ENCODE results near the gene CCDC69. TPM values are rescaled to one million over a fixed set of nuclear protein-coding genes. Genes with fewer than 3 reads are reported as not detected.

The CCDC69 gene
- polyA plus RNA-seq, 4 donors, result 5.6 to 48.0 (median 28.0) TPM

DNA sequence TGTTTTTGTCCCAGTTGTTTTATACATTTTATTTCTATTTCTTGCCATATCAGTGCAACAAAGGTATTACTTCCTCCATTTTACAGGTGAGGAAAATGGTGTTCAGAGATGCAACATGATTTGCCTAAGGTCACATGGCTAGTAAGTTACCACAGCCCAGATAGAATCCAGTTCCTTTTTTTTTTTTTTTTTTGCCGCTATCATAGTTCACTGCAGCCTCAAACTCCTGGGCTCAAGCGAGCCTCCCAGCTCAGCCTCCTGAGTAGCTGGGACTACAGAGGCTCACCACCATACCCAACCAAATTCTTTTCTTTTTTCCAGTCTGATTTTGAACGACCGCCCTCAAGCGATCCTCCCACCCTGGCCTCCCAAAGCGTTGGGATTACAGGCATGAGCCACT, 480 bp upstream of the CCDC69 start:
- Histone ChIP-seq H3K27ac (ENCODE audit: low read depth in 1 of 3, low read length in 2 of 3) (peak overlapping the region in 1 of 3 donors; percentile 79), H3K27me3 (ENCODE audit: control insufficient read depth in 3 of 3, insufficient read depth in 3 of 3, low read length in 3 of 3) (peaks cover 0 to 2% (median 0%) of the 10 kb centered on the region in 3 donors), H3K9me3 (ENCODE audit: control insufficient read depth in 2 of 2, insufficient read depth in 1 of 2, low read depth in 1 of 2, low read length in 1 of 2) (no peaks in the 10 kb centered on the region), H3K4me3 (ENCODE audit: low read depth in 1 of 3, low read length in 3 of 3) (peak overlapping the region in 2 of 3 donors; percentile 86 to 91), H3K4me1 (ENCODE audit: control insufficient read depth in 3 of 3, insufficient read depth in 2 of 3, low read depth in 1 of 3, low read length in 2 of 3) (peaks cover 0 to 17% (median 8%) of the 10 kb centered on the region in 3 donors), H3K36me3 (ENCODE audit: control insufficient read depth in 3 of 3, insufficient read depth in 2 of 3, low read depth in 1 of 3, low read length in 3 of 3) (peaks cover 0 to 16% (median 0%) of the 10 kb centered on the region in 3 donors)
- DNase-seq (no peak), FAIRE-seq (no peak)
- 68 to 85% (median 79%) methylated on average over 6 of the region's 6 CpGs for whole genome bisulfite sequencing, 3 donors

DNA sequence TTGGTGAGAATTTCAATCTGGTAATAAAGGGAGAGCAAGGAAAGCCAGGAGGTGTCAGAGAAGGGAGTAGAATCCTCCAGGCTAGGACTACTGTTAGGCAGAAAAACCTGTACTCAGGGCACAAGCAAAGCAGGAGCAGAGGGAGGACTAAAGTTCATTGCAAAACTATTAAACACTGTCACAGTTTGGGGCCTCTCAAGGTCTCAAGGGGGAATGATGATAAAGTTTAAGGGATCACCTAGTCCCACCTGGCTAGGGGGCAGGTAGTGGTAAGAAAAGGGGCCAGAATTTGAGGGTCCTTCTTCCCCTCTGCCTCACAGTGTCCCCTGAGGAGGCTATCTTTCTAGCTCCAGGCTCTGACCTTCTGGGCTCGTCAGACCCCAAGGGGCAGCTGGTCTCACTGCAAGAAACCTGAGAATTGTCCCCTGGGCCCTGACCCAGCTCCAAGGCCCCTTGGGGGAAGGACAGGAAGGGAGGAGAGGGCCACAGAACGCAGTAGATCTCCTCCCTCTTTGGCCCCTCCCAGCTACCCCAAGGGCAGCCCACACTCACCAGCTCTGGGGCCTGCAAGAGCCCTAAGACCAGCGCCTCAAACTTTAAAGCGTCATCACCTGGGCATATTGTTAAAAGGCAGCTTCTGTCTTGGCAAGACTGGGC, 974 bp downstream of the CCDC69 start:
- no peaks in the 10 kb centered on the region for H3K9me3 ChIP-seq (ENCODE audit: control insufficient read depth in 2 of 2, insufficient read depth in 1 of 2, low read depth in 1 of 2, low read length in 1 of 2)
- no peaks in the 10 kb centered on the region for H3K27me3 ChIP-seq (ENCODE audit: control insufficient read depth in 3 of 3, insufficient read depth in 3 of 3, low read length in 3 of 3)
- H3K27ac ChIP-seq (ENCODE audit: low read depth in 1 of 3, low read length in 2 of 3), result peak overlapping the region; percentile 79 to 90 (median 82)
- WGBS, 3 donors, result 16 to 21% (median 18%) methylated on average over 4 of the region's 4 CpGs
- H3K4me1 ChIP-seq (ENCODE audit: control insufficient read depth in 3 of 3, insufficient read depth in 2 of 3, low read depth in 1 of 3, low read length in 2 of 3), result peaks cover 0 to 17% (median 8%) of the 10 kb centered on the region in 3 donors
- FAIRE-seq (no peak), DNase-seq (peak in 1 of 2 donors; percentile 68)
- H3K36me3 ChIP-seq (ENCODE audit: control insufficient read depth in 3 of 3, insufficient read depth in 2 of 3, low read depth in 1 of 3, low read length in 3 of 3), result peaks cover 0 to 18% (median 0%) of the 10 kb centered on the region in 3 donors
- peak overlapping the region; percentile 83 to 91 (median 86) for H3K4me3 ChIP-seq (ENCODE audit: low read depth in 1 of 3, low read length in 3 of 3)

DNA sequence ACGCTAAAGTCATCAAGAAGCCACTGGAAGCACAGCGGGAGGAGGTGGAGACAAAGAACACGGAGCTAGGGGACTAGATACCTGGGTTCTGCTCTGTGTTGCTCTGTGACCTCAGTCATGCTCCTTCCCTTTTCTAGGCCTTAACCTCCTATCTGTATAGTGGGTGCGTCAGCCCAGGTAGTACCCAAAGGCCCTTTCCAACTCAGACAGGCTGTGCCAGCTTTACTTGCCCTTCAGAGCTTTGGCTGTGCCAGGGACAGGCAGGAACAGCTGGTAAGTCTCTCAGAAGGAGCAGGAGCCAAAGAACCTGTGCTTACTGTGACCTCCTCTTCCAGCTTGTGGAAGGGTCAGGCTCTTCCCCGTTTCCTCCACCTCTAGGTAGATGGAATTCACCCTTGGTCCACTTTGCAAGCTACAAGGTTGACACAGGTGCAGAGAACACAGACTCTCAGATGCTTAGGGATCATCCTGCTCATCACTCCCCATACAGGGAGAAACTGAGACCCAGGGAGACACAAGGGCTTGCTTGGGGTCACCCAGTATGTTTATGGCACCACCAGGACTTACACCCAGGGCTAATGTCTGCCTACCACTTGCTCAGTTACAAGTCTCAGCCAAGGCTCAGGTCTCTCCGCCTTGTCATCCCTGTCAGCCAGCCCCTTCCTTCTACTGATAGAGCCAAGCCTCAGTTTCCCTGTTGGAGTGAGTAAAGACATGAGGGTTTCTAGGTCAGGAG, 1.7 kb downstream of the CCDC69 start:
- peaks cover 0 to 22% (median 8%) of the 10 kb centered on the region in 3 donors for H3K4me1 ChIP-seq (ENCODE audit: control insufficient read depth in 3 of 3, insufficient read depth in 2 of 3, low read depth in 1 of 3, low read length in 2 of 3)
- no peaks in the 10 kb centered on the region for H3K27me3 ChIP-seq (ENCODE audit: control insufficient read depth in 3 of 3, insufficient read depth in 3 of 3, low read length in 3 of 3)
- H3K27ac ChIP-seq (ENCODE audit: low read depth in 1 of 3, low read length in 2 of 3), result peak overlapping the region; percentile 37 to 90 (median 82)
- H3K9me3 ChIP-seq (ENCODE audit: control insufficient read depth in 2 of 2, insufficient read depth in 1 of 2, low read depth in 1 of 2, low read length in 1 of 2), result no peaks in the 10 kb centered on the region
- DNase-seq (no peak), FAIRE-seq (no peak)
- peak overlapping the region in 2 of 3 donors; percentile 86 to 91 for H3K4me3 ChIP-seq (ENCODE audit: low read depth in 1 of 3, low read length in 3 of 3)
- WGBS, 3 donors, result 68 to 86% (median 76%) methylated on average over 6 of the region's 6 CpGs
- H3K36me3 ChIP-seq (ENCODE audit: control insufficient read depth in 3 of 3, insufficient read depth in 2 of 3, low read depth in 1 of 3, low read length in 3 of 3), result peaks cover 0 to 18% (median 0%) of the 10 kb centered on the region in 3 donors

DNA sequence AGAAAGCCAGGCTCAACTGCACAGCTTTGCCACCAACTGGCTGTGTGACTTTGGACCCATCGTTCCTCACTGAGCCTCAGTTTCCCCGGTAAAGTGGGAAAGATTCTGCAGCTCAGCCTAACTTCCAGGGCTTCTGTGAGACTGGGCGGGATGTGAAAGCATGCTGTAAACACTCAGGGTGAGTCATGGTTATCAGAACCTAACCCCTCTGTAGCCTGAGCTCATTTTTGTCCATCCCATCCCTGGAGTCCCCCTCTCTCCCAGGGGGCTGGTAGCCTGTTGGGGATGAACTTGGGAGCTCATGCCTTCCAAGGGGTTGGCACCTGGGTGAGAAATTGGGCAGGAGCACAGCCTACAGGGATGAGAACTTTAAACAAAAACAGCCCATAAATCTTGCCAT, 2.3 kb downstream of the CCDC69 start:
- FAIRE-seq, result no peak
- H3K36me3 ChIP-seq (ENCODE audit: control insufficient read depth in 3 of 3, insufficient read depth in 2 of 3, low read depth in 1 of 3, low read length in 3 of 3), result peaks cover 0 to 18% (median 0%) of the 10 kb centered on the region in 3 donors
- no peaks in the 10 kb centered on the region for H3K27me3 ChIP-seq (ENCODE audit: control insufficient read depth in 3 of 3, insufficient read depth in 3 of 3, low read length in 3 of 3)
- H3K9me3 ChIP-seq (ENCODE audit: control insufficient read depth in 2 of 2, insufficient read depth in 1 of 2, low read depth in 1 of 2, low read length in 1 of 2), result no peaks in the 10 kb centered on the region
- peak overlapping the region in 1 of 3 donors; percentile 90 for H3K27ac ChIP-seq (ENCODE audit: low read depth in 1 of 3, low read length in 2 of 3)
- peak overlapping the region in 1 of 3 donors; percentile 91 for H3K4me3 ChIP-seq (ENCODE audit: low read depth in 1 of 3, low read length in 3 of 3)
- peaks cover 0 to 22% (median 8%) of the 10 kb centered on the region in 3 donors for H3K4me1 ChIP-seq (ENCODE audit: control insufficient read depth in 3 of 3, insufficient read depth in 2 of 3, low read depth in 1 of 3, low read length in 2 of 3)
- WGBS, 3 donors, result 64 to 76% (median 73%) methylated on average over 3 of the region's 3 CpGs
- DNase-seq, result no peak

DNA sequence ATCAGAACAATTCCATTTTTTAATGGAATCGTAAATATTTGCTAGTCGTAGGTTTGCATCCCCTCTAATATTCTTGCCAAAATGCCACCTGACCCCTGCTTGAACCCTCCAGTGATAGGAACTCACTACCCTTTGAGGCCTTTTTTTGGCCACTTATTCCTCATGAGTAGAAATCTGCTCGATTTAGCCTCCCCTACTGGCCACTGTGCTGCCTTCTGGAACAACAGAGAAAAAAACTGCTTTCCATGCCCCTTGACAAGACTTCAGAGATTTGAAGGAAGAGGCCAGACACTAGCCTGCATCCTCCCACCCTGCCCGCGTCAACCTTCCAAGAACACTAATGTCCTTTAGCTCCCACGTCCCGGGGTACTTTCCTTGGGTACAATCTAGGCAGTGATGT, 4.1 kb downstream of the CCDC69 start:
- WGBS, 3 donors, result 75 to 83% (median 83%) methylated on average over 7 of the region's 7 CpGs
- H3K4me3 ChIP-seq (ENCODE audit: low read depth in 1 of 3, low read length in 3 of 3), result no peak overlapping the region
- peaks cover 0 to 32% (median 12%) of the 10 kb centered on the region in 3 donors for H3K4me1 ChIP-seq (ENCODE audit: control insufficient read depth in 3 of 3, insufficient read depth in 2 of 3, low read depth in 1 of 3, low read length in 2 of 3)
- H3K27ac ChIP-seq (ENCODE audit: low read depth in 1 of 3, low read length in 2 of 3), result peak overlapping the region in 1 of 3 donors; percentile 18
- DNase-seq (no peak), FAIRE-seq (no peak)
- no peaks in the 10 kb centered on the region for H3K9me3 ChIP-seq (ENCODE audit: control insufficient read depth in 2 of 2, insufficient read depth in 1 of 2, low read depth in 1 of 2, low read length in 1 of 2)
- H3K36me3 ChIP-seq (ENCODE audit: control insufficient read depth in 3 of 3, insufficient read depth in 2 of 3, low read depth in 1 of 3, low read length in 3 of 3), result peaks cover 0 to 26% (median 0%) of the 10 kb centered on the region in 3 donors
- no peaks in the 10 kb centered on the region for H3K27me3 ChIP-seq (ENCODE audit: control insufficient read depth in 3 of 3, insufficient read depth in 3 of 3, low read length in 3 of 3)

DNA sequence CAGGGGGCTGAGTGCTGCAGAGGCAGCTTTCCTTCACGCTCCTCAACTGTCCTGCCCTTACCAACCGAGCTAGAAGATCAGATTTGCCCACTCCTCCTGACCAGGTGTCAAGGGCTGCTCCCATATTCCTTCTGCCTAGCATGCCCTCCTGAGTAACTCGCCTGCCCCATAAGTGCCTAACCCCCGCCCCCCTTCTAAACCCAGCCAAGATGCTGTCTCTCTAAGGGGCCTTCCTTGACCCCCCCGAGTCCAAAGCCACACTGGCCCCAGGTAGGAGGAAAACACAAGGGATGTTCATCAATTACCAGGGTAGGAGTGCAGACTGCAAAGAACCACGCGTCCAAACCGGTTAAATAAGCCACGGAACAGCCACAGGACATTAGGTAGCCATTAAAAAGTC, 4.8 kb downstream of the CCDC69 start:
- 90 to 91% (median 91%) methylated on average over 9 of the region's 9 CpGs for WGBS, 3 donors
- no peak overlapping the region for H3K4me3 ChIP-seq (ENCODE audit: low read depth in 1 of 3, low read length in 3 of 3)
- H3K36me3 ChIP-seq (ENCODE audit: control insufficient read depth in 3 of 3, insufficient read depth in 2 of 3, low read depth in 1 of 3, low read length in 3 of 3), result peaks cover 0 to 30% (median 0%) of the 10 kb centered on the region in 3 donors
- H3K27me3 ChIP-seq (ENCODE audit: control insufficient read depth in 3 of 3, insufficient read depth in 3 of 3, low read length in 3 of 3), result no peaks in the 10 kb centered on the region
- H3K4me1 ChIP-seq (ENCODE audit: control insufficient read depth in 3 of 3, insufficient read depth in 2 of 3, low read depth in 1 of 3, low read length in 2 of 3), result peaks cover 0 to 35% (median 16%) of the 10 kb centered on the region in 3 donors
- H3K27ac ChIP-seq (ENCODE audit: low read depth in 1 of 3, low read length in 2 of 3), result no peak overlapping the region
- H3K9me3 ChIP-seq (ENCODE audit: control insufficient read depth in 2 of 2, insufficient read depth in 1 of 2, low read depth in 1 of 2, low read length in 1 of 2), result no peaks in the 10 kb centered on the region
- DNase-seq (no peak), FAIRE-seq (no peak)

DNA sequence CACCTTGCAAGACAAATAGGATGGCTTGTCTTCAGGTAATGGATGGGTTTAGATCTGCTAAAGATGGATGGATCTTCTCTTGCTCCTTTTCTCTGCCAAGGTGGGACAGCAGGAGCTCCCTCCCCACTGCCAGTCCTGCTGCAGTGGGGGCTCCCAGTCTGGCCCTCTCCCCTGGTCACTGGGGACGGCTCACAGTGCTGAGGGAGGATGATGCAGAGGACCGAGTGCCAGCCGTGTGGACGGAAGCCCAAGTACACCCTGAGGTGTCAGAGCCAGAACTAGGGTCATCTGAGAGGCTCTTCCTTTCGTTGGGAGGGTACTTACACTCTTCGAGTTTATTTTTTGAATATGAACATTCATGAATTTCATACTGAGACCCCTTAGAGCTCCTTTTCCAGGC, 5.7 kb downstream of the CCDC69 start:
- FAIRE-seq (no peak), DNase-seq (no peak)
- Histone ChIP-seq H3K36me3 (ENCODE audit: control insufficient read depth in 3 of 3, insufficient read depth in 2 of 3, low read depth in 1 of 3, low read length in 3 of 3) (peaks cover 0 to 30% (median 0%) of the 10 kb centered on the region in 3 donors), H3K4me3 (ENCODE audit: low read depth in 1 of 3, low read length in 3 of 3) (no peak overlapping the region), H3K4me1 (ENCODE audit: control insufficient read depth in 3 of 3, insufficient read depth in 2 of 3, low read depth in 1 of 3, low read length in 2 of 3) (peaks cover 0 to 44% (median 16%) of the 10 kb centered on the region in 3 donors), H3K27me3 (ENCODE audit: control insufficient read depth in 3 of 3, insufficient read depth in 3 of 3, low read length in 3 of 3) (no peaks in the 10 kb centered on the region), H3K27ac (ENCODE audit: low read depth in 1 of 3, low read length in 2 of 3) (no peak overlapping the region), H3K9me3 (ENCODE audit: control insufficient read depth in 2 of 2, insufficient read depth in 1 of 2, low read depth in 1 of 2, low read length in 1 of 2) (no peaks in the 10 kb centered on the region)
- 74 to 88% (median 84%) methylated on average over 6 of the region's 6 CpGs for WGBS, 3 donors

DNA sequence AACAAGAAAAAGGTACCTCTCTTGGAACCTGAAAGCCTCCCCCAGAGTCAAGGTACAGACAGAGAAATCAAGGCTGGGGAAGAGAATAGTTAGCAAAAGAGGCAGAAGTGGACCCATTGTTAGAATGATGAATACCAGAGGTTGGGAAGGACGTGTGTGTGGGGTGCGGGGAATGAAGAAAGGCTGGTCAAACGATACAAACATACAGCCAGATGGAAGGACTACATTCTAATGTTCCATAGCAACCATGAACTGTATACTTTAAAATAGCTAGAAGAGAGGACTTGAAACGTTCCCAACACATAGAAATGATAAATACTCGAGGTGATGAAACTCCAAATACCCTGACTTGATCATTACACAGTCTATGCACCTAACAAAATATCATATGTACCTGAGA, 7.1 kb downstream of the CCDC69 start:
- Histone ChIP-seq H3K27ac (ENCODE audit: low read depth in 1 of 3, low read length in 2 of 3) (peak overlapping the region in 2 of 3 donors; percentile 14 to 24), H3K4me3 (ENCODE audit: low read depth in 1 of 3, low read length in 3 of 3) (no peak overlapping the region)
- WGBS, 3 donors, result 63 to 83% (median 74%) methylated on average over 5 of the region's 5 CpGs

More for the DNA sequence above, 7.1 kb downstream of the CCDC69 start:
- H3K4me1 ChIP-seq (ENCODE audit: control insufficient read depth in 3 of 3, insufficient read depth in 2 of 3, low read depth in 1 of 3, low read length in 2 of 3), result peaks cover 0 to 32% (median 16%) of the 10 kb centered on the region in 3 donors
- DNase-seq (no peak), FAIRE-seq (no peak)
- H3K27me3 ChIP-seq (ENCODE audit: control insufficient read depth in 3 of 3, insufficient read depth in 3 of 3, low read length in 3 of 3), result no peaks in the 10 kb centered on the region
- H3K36me3 ChIP-seq (ENCODE audit: control insufficient read depth in 3 of 3, insufficient read depth in 2 of 3, low read depth in 1 of 3, low read length in 3 of 3), result peaks cover 0 to 34% (median 0%) of the 10 kb centered on the region in 3 donors
- H3K9me3 ChIP-seq (ENCODE audit: control insufficient read depth in 2 of 2, insufficient read depth in 1 of 2, low read depth in 1 of 2, low read length in 1 of 2), result no peaks in the 10 kb centered on the region
